GM15510 (cell line): ENCODE measurements around the gene MEX3D.

Experiments
- POLR2A ChIP-seq: IDR thresholded peaks from 3 replicates; pipeline ENCODE4 v1.6.1; 2011; ENCODE audit warnings: borderline replicate concordance; ENCODE audit not compliant: insufficient read length; ENCODE audit errors: extremely low read depth

The MEX3D gene

DNA sequence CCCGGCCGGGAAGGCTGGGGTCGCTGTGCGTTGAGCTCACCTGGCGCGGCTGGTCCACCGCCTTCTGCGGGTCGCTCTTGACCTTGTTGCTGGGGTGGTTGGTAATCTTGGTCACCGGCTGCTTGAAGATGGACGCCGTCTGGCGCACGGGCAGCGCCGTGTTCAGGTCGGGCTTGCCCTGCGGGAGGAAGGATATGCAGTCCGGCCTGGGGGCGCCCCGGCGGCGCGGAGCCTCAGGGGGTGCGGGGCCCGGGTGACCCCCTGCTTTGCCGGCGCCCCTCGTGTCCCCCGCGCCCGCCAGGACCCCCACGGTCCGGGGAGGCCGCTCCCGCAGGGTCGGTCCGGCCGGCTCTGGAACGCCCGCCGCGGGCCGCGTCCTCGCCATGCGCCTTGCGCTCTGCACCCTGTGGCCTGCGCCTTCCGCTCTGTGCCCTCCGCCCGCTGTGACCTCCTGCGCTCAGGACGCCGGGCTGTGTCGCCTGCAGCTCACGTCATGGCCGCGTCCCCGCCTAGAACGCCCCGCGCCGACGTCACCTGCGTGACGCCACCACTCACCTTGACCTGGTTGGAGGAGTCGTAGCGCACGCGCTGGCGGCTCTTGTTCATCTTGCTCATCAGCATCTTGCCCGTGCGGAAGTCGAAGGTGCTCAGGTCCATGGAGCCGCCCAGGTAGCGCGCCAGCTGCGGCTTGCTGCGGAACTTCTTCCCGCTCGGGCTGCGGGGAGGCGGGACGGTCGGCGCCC is 16.5 kb upstream of the MEX3D start:
- TF ChIP-seq POLR2A: no peak

DNA sequence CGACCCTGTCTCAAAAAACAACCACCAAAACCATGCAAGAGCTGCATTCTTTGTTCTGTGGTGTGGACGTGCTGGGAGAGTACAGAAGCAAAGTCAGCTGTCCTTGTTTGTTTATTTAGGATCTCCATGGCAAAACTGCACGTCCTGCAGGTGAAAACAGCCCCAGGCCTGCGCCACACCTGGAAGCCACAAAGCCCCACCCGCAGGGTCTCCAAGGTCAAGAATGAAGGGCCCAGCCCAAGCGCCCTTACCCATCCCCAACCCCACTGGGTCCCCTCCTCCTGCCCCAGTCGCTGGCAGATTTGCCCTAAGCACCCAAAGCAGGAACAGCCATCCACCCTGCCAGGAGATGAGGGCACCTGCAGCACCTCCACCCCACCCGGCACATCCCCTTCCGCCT is 14.1 kb upstream of the MEX3D start:
- TF ChIP-seq POLR2A: no peak

DNA sequence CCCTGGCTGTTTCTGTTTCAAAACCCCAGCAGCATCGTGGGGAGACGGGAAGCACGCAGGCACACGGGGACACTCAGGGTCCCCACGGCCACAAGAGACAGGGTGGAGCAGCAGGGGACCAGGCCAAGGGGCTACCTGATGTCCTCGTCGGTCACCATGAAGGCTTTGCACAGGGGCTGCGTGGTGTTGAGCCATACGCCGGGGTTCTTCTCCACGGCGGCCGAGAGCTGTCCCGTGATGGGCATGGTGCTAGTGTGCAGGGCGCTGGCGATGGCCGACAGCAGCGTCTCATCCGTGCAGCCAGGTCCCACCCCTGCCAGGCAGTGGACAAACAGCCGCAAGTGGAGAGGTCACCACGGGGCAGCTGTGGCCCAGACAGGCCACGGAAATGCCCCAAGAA is 12.8 kb upstream of the MEX3D start:
- TF ChIP-seq POLR2A: no peak

DNA sequence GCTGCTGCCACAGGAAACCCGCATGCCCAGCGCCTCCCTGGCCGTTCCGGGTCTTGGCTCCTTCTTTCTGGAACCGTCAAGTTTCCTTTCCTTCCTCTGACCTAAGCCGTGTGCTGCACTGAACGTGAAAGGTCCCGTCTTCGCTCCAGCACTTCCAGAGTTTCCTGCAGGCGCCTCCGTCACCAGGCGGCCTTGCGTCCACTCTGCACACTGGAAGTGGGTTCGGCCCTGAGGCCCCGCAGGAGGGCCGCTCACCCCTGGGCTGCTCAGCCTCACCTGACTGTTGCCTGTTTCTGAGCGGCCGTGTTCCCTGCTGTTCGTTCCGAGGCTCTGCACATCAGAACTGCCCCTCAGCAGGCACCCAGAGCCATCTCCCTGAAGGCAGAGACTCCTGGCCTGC is 12.3 kb upstream of the MEX3D start:
- TF ChIP-seq POLR2A: no peak

DNA sequence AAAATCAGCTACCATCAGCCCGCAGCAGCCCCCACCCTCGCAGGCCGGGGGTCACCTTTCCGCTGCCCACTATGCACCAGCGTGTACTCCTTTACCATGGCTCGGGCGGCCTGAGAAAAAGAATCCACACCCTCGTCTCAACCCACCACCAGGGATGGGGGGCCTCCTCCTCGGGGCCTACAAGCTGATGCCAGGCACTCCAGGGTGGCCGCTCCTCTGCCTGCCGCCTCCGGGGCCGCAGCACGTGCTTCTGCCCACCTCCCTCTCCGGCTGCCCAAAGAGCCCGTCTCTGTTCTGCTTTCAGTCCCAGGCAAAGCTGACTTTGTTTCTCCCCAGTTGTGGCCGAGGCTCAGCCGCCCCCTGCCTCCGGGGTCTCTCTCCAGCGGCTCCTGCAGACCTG is 11.1 kb upstream of the MEX3D start:
- no peak for TF ChIP-seq POLR2A

DNA sequence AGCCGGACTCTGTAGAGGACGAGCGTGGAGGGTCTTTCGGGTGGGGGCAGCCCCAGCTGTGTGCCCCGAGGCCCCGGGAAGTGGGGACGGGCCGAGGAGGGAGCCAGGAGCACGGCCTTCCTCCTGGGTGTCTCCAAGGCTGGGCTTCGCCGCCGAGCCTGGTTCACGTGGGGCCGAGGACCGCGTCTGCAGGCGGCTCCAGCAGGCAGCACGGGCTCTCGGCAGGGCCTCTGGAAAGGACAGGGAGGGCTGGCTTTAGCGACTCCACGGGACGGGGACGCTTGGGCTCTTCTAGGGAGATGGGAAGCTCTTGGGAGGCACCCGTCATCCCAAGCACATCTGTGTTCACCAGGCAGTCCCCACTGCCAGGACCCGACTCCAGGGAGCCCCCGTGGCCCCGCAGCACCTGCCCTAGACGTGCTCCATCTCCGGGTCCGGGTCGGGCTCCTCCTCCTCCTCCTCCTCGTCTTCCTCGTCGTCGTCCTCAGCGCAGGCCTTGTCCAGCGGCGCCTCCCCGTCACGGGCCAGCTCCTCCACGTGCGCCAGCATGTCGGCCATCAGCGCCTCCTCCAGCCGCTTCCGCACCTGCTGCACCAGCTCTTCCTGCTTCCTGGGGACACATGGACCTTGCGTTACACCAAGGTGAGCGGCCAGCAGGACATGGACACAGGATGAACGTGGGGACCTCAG is 9.9 kb upstream of the MEX3D start:
- no peak for TF ChIP-seq POLR2A

DNA sequence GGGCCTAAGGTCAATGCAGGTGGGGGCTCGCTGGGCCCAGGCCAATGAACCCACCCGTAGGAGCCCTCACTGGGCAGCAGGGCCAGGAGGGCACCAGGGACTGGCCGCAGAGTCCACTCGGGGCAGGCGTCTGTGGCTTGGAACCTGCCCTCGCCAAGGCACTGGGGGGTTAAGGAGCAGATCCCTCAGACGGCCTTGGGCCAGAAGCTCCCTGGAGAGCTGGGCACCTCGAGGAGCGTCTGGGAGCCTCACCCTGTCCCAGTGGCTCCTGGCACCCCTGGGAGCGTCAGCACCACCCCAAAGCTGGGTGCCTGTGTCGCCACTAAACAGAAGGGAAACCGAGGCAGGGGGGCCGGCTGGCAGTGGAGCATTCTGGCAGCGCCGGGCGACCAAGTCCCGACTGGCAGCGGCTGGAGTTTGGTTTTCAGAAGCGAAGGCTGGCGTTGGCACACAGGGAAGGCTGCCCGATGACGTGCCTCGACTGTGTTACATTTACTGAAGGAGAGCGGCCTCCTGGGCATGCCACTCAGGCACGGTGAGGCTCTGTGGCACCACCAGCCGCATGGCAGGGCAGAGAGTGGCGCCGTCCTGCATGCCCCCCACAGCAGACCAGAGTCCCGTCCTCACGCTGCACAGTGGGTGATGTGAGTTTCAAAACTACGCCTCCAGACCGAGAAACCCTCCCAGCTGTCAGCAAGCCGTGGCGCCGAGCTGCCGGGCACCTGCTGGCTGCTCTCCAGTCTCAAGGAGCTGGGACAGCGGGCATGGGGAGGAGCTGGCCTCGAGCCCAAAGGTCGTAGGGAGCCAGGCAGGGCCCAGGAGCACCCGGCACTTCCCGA is 9.2 kb upstream of the MEX3D start:
- no peak for TF ChIP-seq POLR2A

DNA sequence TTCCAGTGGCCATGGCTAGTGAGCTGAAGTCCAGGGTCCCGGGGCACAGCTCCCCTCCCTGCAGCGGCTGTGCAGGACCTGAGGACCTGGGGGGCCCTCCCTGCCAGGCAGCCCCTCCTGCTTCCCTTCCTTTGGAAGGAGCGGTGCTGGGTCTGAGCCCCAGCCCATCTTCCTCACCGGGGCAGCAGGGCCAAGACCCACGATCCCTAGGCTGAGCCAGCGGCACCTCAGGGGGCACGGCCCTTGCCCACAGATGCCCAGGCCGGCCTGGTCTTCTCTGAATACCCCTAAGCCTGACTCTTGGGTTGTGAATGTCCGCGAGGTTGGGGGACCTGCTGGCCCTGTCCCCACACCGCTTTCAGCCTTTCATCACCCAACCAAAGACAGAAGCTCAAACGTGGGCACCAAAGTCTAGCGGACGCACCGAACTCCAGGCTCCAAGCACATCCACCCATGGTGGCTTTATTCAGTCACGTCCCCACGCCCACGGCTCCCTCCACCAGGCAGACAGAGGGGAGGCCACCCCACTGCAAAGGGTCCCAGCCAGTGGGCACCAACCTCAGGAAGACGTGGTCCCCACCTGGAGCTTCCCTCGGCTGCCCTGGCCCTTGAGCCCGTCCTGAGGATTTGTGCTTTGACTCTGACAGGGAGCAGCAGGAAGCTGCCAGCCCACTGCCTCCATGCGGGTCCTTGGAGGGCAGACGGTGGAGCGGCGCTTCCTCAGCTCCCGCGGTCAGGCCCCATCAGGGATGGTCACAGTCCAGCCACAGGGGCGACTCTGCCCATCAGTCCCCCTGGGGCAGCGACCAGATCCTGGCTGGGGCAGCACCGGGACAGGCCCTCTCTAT is 8.3 kb upstream of the MEX3D start:
- TF ChIP-seq POLR2A: no peak

DNA sequence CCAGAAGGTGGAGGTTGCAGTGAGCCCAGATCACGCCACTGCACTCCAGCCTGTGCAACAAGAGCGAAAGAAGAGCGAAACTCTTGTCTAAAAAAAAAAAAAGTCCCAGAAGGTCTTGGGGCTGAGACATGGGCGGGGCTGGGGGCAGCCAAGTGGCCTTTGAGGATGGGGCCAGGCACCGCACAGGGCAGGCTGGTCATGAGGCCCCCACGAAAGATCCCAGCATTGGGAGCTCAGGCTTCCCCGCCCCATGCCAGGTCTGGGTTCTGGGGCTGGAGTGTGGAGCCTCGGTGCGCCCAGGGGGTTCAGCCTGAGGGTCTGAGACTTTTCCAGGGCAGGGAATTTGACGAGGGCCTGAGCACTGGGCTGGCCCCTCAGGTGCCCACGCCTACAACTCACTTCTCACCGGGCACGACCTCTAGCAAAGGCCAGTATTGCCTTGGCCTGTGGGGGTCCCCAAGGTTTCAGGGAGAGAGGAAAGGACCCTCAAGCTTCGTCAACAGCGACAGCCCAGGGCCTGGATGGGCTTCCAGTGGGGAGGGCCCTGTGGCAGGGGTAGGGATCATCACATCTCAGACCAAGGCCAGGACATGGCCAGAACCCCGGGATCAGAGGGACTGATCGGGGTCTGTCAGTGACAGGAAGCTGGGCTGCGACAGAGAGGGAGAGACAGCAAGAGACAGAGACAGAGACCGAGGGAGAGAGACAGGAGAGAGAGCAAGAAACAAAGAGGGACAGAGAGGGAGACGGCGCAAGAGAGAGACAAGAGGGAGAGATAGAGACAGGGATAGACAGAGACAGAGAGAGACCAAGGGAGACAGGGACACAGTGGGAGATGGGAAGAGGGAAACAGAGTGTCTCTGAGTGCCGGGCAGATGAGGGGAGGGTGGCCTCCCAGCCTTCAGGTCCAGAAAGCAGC is 7.5 kb upstream of the MEX3D start:
- TF ChIP-seq POLR2A: no peak

DNA sequence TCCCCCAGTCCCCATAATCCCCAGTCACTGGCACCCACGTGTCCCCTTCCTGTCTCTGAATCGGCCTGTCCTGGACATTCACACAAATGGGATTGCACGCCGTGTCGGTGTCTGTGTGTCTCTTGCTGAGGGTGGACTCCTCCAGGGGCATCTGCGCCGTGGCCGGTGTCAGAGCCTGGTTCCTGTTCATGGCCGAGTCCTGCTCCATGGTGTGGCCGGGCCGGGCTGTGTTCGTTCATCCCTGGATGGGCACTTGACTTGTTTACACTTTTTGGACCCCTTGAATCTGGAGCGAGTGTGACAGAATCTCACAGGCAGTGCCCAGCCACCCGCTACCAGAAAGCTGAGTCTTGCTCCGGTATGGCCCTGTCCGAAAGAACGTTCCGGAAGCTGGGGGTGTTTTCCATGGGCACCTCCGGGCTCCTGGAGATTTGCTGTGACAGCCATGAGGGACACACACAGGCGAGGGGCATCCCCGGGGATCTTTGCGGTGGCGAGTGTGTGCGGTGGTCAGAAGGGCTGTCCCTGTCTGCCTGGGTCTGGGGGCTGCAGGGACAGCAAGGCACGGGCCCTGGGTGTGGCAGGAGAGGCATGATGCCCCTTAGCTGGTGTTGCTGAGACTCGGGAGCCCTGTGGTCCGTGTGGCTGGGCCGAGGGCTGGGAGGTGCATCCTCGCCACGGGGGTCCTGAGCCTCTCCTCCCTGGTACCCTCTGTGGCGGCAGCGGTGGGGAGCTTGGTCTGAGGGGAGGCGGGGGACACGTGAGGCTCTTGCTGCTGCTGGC is 6.4 kb upstream of the MEX3D start:
- TF ChIP-seq POLR2A: no peak

DNA sequence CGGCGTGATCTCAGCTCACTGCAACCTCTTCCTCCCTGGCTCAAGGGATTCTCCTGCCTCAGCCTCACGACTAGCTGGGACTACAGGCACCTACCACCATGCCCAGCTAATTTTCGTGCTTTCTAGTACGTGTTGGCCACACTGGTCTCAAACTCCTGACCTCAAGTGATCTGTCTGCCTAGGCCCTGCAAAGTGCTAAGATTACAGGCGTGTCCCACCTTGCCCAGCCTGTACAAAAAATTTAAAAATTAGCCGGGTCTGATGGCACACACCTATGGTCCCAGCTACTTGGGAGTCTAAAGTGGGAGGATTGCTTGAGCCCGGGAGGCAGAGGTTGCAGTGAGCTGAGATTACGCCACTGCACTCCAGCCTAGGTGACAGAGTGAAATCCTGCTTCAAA is 4.7 kb upstream of the MEX3D start:
- no peak for TF ChIP-seq POLR2A

DNA sequence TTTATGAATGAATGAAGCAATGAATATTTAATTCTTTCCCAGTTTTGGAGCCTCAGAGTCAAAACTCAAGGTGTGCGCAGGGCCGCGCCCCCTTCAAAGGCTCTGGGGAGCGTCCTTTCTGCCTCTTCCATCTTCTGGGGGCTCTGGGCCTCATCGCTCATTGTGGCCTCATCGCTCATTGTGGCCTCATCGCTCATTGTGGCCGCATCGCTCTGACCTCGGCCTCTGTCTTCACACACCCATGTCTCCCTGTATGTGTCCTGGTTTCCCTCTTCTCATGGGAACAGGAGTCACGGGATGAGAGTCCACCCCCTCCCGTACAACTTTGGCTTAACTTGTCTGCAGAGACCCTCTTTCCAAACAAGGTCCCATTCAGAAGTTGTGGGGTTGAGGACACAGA is 3.2 kb upstream of the MEX3D start:
- no peak for TF ChIP-seq POLR2A

DNA sequence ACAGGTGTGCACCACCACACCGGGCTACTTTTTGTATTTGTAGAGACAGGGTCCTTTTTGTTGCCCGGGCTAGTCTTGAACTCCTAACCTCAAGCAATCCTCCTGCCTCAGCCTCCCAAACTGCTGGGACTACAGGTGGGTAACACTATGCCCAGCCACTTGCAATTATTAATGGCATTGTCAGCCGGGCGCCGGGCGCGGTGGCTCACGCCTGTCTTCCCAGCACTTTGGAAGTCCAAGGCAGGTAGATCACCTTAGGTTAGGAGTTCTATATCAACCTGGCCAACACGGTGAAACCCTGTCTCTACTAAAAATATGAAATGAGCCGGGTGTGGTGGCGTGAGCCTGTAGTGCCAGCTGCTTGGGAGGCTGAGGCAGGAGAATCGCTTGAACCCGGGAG is 2.7 kb upstream of the MEX3D start:
- TF ChIP-seq POLR2A: no peak
